H1 (cell line): ENCODE results near the gene GALNT7. TPM values are rescaled to one million over a fixed set of nuclear protein-coding genes. Genes with fewer than 3 reads are reported as not detected.
A peak's percentile ranks its signal among the peaks of the same experiment; 100 is the strongest.

Experiments used
- CTCF ChIA-PET: fragments of 300-600 bp; sonication (Branson Sonifier 250); formaldehyde crosslinking; loops from one replicate; lab custom pipeline; 2021; ENCODE audit not compliant: partially characterized antibody; lab: Charles Lee
- POLR2A ChIA-PET: fragments of 300-600 bp; sonication (Branson Sonifier 250); formaldehyde crosslinking; loops from one replicate; lab custom pipeline; 2021; ENCODE audit warnings: inconsistent platforms; ENCODE audit not compliant: partially characterized antibody; lab: Charles Lee
- DNase-seq, 2 experiments: peaks; one replicate each; pipeline versions ENCODE4 v3.0.0 to v3.0.0-alpha.2; 2010 to 2022; ENCODE audit warnings: low spot score in 2 of 2, low read depth in 1 of 2, mixed read lengths in 1 of 2
- FAIRE-seq: peaks from 2 replicates; lab custom pipeline; 2011; peaks lifted over from hg19 to GRCh38; lab: Jason Lieb, UNC
- H2AFZ ChIP-seq: 2 replicates; pipeline ENCODE4 v1.8.1; 2012; ENCODE audit warnings: low read length, inconsistent platforms
- H2AK5ac ChIP-seq: 2 replicates; pipeline ENCODE4 v1.6.1; 2013; ENCODE audit warnings: low read depth, low read length
- H2BK120ac ChIP-seq: replicated peaks from 2 replicates; pipeline ENCODE3; 2013; ENCODE audit warnings: low read depth, low read length, inconsistent platforms
- H2BK12ac ChIP-seq: 2 replicates; pipeline ENCODE4 v1.6.1; 2013; ENCODE audit warnings: low read depth, low read length
- H2BK15ac ChIP-seq: 2 replicates; pipeline ENCODE4 v1.6.1; 2013; ENCODE audit warnings: low read length
- H2BK20ac ChIP-seq: 2 replicates; pipeline ENCODE4 v1.6.1; 2013; ENCODE audit warnings: low read length
- H2BK5ac ChIP-seq: 2 replicates; pipeline ENCODE4 v1.6.1; 2013; ENCODE audit warnings: low read depth, low read length
- H3K14ac ChIP-seq: 2 replicates; pipeline ENCODE4 v1.6.1; 2013; ENCODE audit warnings: inconsistent platforms; ENCODE audit not compliant: insufficient read length
- H3K18ac ChIP-seq: 2 replicates; pipeline ENCODE4 v1.6.1; 2013; ENCODE audit warnings: low read length; ENCODE audit errors: extremely low read depth
- H3K23ac ChIP-seq: 2 replicates; pipeline ENCODE4 v1.6.1; 2013; ENCODE audit warnings: inconsistent platforms; ENCODE audit not compliant: insufficient read length
- H3K23me2 ChIP-seq: 2 replicates; pipeline ENCODE4 v1.6.1; 2013; ENCODE audit warnings: low read depth, low read length
- H3K27ac ChIP-seq: 2 replicates; pipeline ENCODE4 v1.6.1; 2011; ENCODE audit warnings: low read depth, low read length, inconsistent platforms
- H3K27me3 ChIP-seq, 4 experiments: replicated peaks in 1 of 4; 1 replicate in 1 of 4; 2 replicates in 3 of 4; pipeline versions ENCODE4 v1.6.1 to v1.8.1; 2011 to 2013; ENCODE audit warnings: low read length in 3 of 4, mild to moderate bottlenecking in 3 of 4, inconsistent platforms in 2 of 4, mixed read lengths in 2 of 4, moderate library complexity in 1 of 4; ENCODE audit not compliant: control insufficient read depth in 3 of 4, insufficient read depth in 3 of 4; ENCODE audit errors: extremely low read depth in 1 of 4
- H3K36me3 ChIP-seq, 4 experiments: 2 replicates each; pipeline versions ENCODE4 v1.6.1 to v1.8.1; 2011 to 2013; ENCODE audit warnings: mild to moderate bottlenecking in 4 of 4, low read length in 3 of 4, moderate library complexity in 2 of 4, control low read depth in 1 of 4, inconsistent platforms in 1 of 4; ENCODE audit not compliant: insufficient read depth in 4 of 4, control insufficient read depth in 2 of 4
- H3K4ac ChIP-seq: replicated peaks from 2 replicates; pipeline ENCODE3; 2013; ENCODE audit warnings: low read length, low read depth, mixed read lengths, inconsistent platforms; ENCODE audit not compliant: insufficient read length
- H3K4me1 ChIP-seq, 4 experiments: replicated peaks in 1 of 4; 1 replicate in 1 of 4; 2 replicates in 3 of 4; pipeline versions ENCODE4 v1.6.1 to v1.8.1; 2011 to 2013; ENCODE audit warnings: low read length in 3 of 4, inconsistent platforms in 2 of 4, mixed read lengths in 1 of 4; ENCODE audit not compliant: insufficient read depth in 4 of 4, control insufficient read depth in 3 of 4
- H3K4me2 ChIP-seq, 2 experiments: 2 replicates each; pipeline versions ENCODE4 v1.6.1 to v1.8.1; 2011 to 2013; ENCODE audit warnings: low read depth in 2 of 2, low read length in 2 of 2, control low read depth in 1 of 2, inconsistent platforms in 1 of 2, mild to moderate bottlenecking in 1 of 2; ENCODE audit not compliant: insufficient read depth in 1 of 2
- H3K4me3 ChIP-seq, 4 experiments: fragments of 200-600, 300-600 bp in 1 of 4; sonication (generic), shearing (Covaris generic), sonication (Bioruptor Twin) in 1 of 4; 2 replicates each; pipeline versions ENCODE4 v1.5.1 to v1.8.1; 2011 to 2016; ENCODE audit warnings: low read length in 4 of 4, low read depth in 3 of 4, control low read depth in 2 of 4, inconsistent platforms in 2 of 4, mild to moderate bottlenecking in 2 of 4, mixed read lengths in 1 of 4, moderate library complexity in 1 of 4; ENCODE audit not compliant: insufficient read depth in 2 of 4; ENCODE audit errors: extremely low read depth in 1 of 4
- H3K56ac ChIP-seq: replicated peaks from 2 replicates; pipeline ENCODE3; 2013; ENCODE audit warnings: low read depth, mild to moderate bottlenecking, mixed read lengths, low read length, inconsistent platforms; ENCODE audit not compliant: insufficient read length
- H3K79me1 ChIP-seq: 2 replicates; pipeline ENCODE4 v1.6.1; 2013; ENCODE audit warnings: low read depth, low read length, control low read depth
- H3K79me2 ChIP-seq, 2 experiments: 2 replicates each; pipeline versions ENCODE4 v1.6.1 to v1.8.1; 2012 to 2013; ENCODE audit warnings: low read length in 2 of 2, mild to moderate bottlenecking in 2 of 2, inconsistent platforms in 1 of 2; ENCODE audit not compliant: insufficient read depth in 2 of 2, control insufficient read depth in 1 of 2
- H3K9ac ChIP-seq, 4 experiments: replicated peaks in 1 of 4; 1 replicate in 1 of 4; 2 replicates in 3 of 4; pipeline versions ENCODE4 v1.6.1 to v1.8.1; 2011 to 2013; ENCODE audit warnings: low read depth in 3 of 4, low read length in 3 of 4, control low read depth in 2 of 4, mild to moderate bottlenecking in 2 of 4, moderate library complexity in 2 of 4, inconsistent platforms in 1 of 4; ENCODE audit errors: extremely low read depth in 1 of 4
- H3K9me3 ChIP-seq, 2 experiments: 2 replicates each; pipeline versions ENCODE4 v1.6.1 to v1.8.1; 2012 to 2013; ENCODE audit warnings: mild to moderate bottlenecking in 2 of 2, moderate library complexity in 2 of 2, control low read depth in 1 of 2, inconsistent platforms in 1 of 2, low read depth in 1 of 2, low read length in 1 of 2, mixed read lengths in 1 of 2; ENCODE audit not compliant: insufficient read depth in 2 of 2
- H4K20me1 ChIP-seq, 2 experiments: replicated peaks in 1 of 2; 2 replicates each; pipeline versions ENCODE3 to v1.8.1; 2011 to 2013; ENCODE audit warnings: inconsistent platforms in 2 of 2, low read length in 2 of 2, mild to moderate bottlenecking in 1 of 2; ENCODE audit not compliant: insufficient read depth in 2 of 2, control insufficient read depth in 1 of 2
- H4K5ac ChIP-seq: 2 replicates; pipeline ENCODE4 v1.6.1; 2013; ENCODE audit warnings: low read length, low read depth, mixed read lengths, inconsistent platforms; ENCODE audit not compliant: insufficient read length
- H4K8ac ChIP-seq: 2 replicates; pipeline ENCODE4 v1.8.0; 2013; ENCODE audit warnings: mild to moderate bottlenecking, moderate library complexity, low read length, inconsistent platforms; ENCODE audit not compliant: insufficient read depth; ENCODE audit errors: extremely low read depth
- H4K91ac ChIP-seq: replicated peaks from 2 replicates; pipeline ENCODE3; 2013; ENCODE audit warnings: low read length, mixed read lengths, inconsistent platforms; ENCODE audit not compliant: insufficient read length
- BRCA1 ChIP-seq: IDR thresholded peaks from 2 replicates; pipeline ENCODE4 v1.6.1; 2012; ENCODE audit warnings: low read depth, low read length, improper control_type of control experiment
- EZH2 ChIP-seq: fragments of 200-600 bp; sonication (generic); IDR thresholded peaks from 2 replicates; pipeline ENCODE4 v1.7.1; 2012; ENCODE audit warnings: low read depth, mild to moderate bottlenecking, moderate library complexity, low read length, inconsistent platforms; ENCODE audit not compliant: severe bottlenecking
- FOSL1 ChIP-seq: IDR thresholded peaks from 2 replicates; pipeline ENCODE4 v1.6.1; 2011; ENCODE audit warnings: mild to moderate bottlenecking, low read depth, low read length, moderate library complexity; ENCODE audit not compliant: insufficient read depth
- KDM4A ChIP-seq: IDR thresholded peaks from one replicate; pipeline ENCODE4 v1.7.1; 2012; ENCODE audit warnings: low read depth, mild to moderate bottlenecking, moderate library complexity, low read length, inconsistent platforms; ENCODE audit not compliant: severe bottlenecking
- MAFK ChIP-seq: IDR thresholded peaks from 2 replicates; pipeline ENCODE4 v1.6.1; 2012; ENCODE audit warnings: low read depth, mild to moderate bottlenecking, improper control_type of control experiment, low read length
- WGBS, 2 experiments: shearing (Covaris generic) in 1 of 2; methylation state at CpG; one replicate each; pipeline versions ENCODE4 v1.1.6 to v1.1.7; 2013 to 2015; ENCODE audit warnings: low lambda C conversion rate in 2 of 2, mixed read lengths in 2 of 2, inconsistent platforms in 1 of 2, low coverage in 1 of 2, missing lambda C conversion rate in 1 of 2; ENCODE audit not compliant: insufficient replicate concordance in 2 of 2, insufficient coverage in 1 of 2, insufficient read length in 1 of 2; ENCODE audit errors: extremely low coverage in 1 of 2, missing lambda C conversion rate in 1 of 2; 5-methylcytosine and 5-hydroxymethylcytosine counted together
- polyA plus RNA-seq, 7 experiments: library from polyadenylated mRNA; depleted of rRNA in 3 of 7; stranded (reverse) in 5 of 7; unstranded in 2 of 7; fragments of >200 nt in 5 of 7; fragments of 200-250 nt in 2 of 7; gene quantifications; 1 replicate in 5 of 7; 2 replicates in 1 of 7; 4 replicates in 1 of 7; pipeline versions ENCODE4 v1.2.1 to v1.2.3, GENCODE V29; 2011 to 2013; ENCODE audit warnings: missing spikeins in 2 of 7, mixed read lengths in 2 of 7
- total RNA-seq: library from RNA; stranded (reverse); fragmentation: NEBNext Ultra II Directional; extraction: Animal tissue kit (Norgen Biotek cat#: 25700); gene quantifications from 2 replicates; pipeline ENCODE4 v1.2.1, GENCODE V29; 2021

GALNT7 gene
- total and polyA plus RNA-seq, 2 of the 8 experiments (the other 6 are each of a cell fraction or from before 2014, with no cell fraction given): 22.4 to 85.5 TPM

- H3K4me2 ChIP-seq: no peak overlapping the region
- H3K9ac ChIP-seq: no peak overlapping the region
- H2BK15ac ChIP-seq: no peak overlapping the region
- no peak overlapping the region for H3K4ac ChIP-seq
- H4K20me1 ChIP-seq: peaks cover 3 to 9% of the 10 kb centered on the region in 2 experiments
- no peak for DNase-seq
- WGBS, 2 experiments: 71% methylated on average over 3 of the region's 3 CpGs; no CpG with 5 or more reads in 1 of the 2 experiments
- H4K8ac ChIP-seq: no peak overlapping the region
- H2AFZ ChIP-seq: no peak overlapping the region
- H4K91ac ChIP-seq: no peak overlapping the region
- H3K27ac ChIP-seq: no peak overlapping the region
- no peak overlapping the region for H3K23ac ChIP-seq
- no peak overlapping the region for H2BK120ac ChIP-seq
- H3K36me3 ChIP-seq: no peaks in the 10 kb centered on the region
- peaks cover 0 to 11% (median 3%) of the 10 kb centered on the region in 4 experiments; a peak in 3 of 7 replicates for H3K4me1 ChIP-seq
- POLR2A ChIA-PET: no interaction called here
- H3K79me1 ChIP-seq: peaks cover 3% of the 10 kb centered on the region; the same call in 1 of the 2 replicates
- H3K79me2 ChIP-seq: peaks cover 8 to 94% of the 10 kb centered on the region in 2 experiments
- CTCF ChIA-PET: no interaction called here
- peak; percentile 42 for FAIRE-seq
- H3K27me3 ChIP-seq: no peaks in the 10 kb centered on the region
- H3K9me3 ChIP-seq: no peaks in the 10 kb centered on the region
- no peak overlapping the region for H2BK5ac ChIP-seq
- no peak overlapping the region for H3K14ac ChIP-seq
- H3K23me2 ChIP-seq: no peaks in the 10 kb centered on the region
- no peak overlapping the region for H2BK20ac ChIP-seq
- no peak overlapping the region for H2AK5ac ChIP-seq
- H3K4me3 ChIP-seq: no peak overlapping the region
- H2BK12ac ChIP-seq: no peak overlapping the region
- no peak overlapping the region for H3K18ac ChIP-seq
- H3K56ac ChIP-seq: no peak overlapping the region
- H4K5ac ChIP-seq: no peak overlapping the region
- TF ChIP-seq FOSL1 (no peak), KDM4A (no peak), BRCA1 (no peak), EZH2 (no peak), MAFK (no peak)
Observed at GRCh38 chr4:173195109-173195508, 26.5 kb downstream of the GALNT7 start.
